ENCODE data around the gene SNU13.
A peak's percentile ranks its signal among the peaks of the same experiment; 100 is the strongest.
"Not testable (repeated sequence)": the region's sequence is repeated elsewhere in the genome, so short reads cannot be mapped to it uniquely, and the experiment has no call there.

SNU13 gene

DNA sequence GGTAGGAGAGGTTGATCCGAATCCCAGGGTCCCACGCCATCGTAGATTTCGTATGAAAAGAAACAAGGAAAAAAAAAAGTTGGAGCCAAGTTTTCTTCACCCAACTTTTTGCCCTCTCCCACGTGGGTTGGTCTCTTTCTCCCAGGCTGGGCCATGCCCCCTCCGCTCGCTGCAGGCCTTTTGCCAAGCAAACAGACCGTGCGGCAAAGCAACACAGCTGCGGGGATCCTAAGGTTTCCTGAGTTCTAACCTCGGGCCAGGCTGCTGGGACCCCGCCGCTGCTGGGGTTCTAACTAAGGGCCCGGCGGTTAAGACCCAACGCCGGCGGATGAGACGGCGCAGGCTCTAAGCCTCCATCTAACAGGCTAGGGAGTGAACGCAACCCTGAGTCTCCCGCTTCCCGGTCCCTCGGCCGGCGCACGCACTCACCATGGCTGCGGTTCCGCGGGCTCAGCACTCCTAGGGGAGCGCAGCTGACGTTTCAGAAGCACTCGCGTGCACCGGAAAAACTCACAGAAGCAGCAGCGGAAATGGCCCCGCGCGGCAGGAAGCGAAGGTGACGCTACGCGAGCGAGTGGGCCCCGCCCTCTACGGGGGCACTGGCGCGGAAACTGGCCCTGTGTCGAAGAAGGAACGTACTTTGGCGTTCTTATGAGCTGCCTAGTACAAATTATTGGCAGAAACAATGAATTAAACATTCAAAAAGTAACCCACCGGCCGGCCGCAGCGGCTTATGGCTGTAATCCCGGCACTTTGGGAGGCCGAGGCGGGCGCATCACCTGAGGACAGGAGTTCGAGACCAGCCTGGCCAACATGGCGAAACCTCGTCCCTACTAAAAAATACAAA is at the start of gene SNU13:
Gene SNU13, minus strand, starts transcription at position 503 of the 847 bp plus-strand sequence. Its CDS starts 71 bp downstream, at position 432.
- no peak for TF ChIP-seq CTCF (IDR thresholded peaks at IDR 0.05; ENCODE audit: low read depth, low read length, missing control alignments)

GRCh38 chr22:41733241-41733640 is 44.6 kb upstream of the SNU13 start:
- not testable (repeated sequence) for DNase-seq (ENCODE audit: extremely low read depth, low read depth); H3K4me3 ChIP-seq (replicated peaks; ENCODE audit: low read depth, low read length)

More for the DNA sequence above, at the start of gene SNU13:
- no peak for DNase-seq (ENCODE audit: extremely low read depth, low read depth)
- peak within 1 kb of the TSS; percentile 97 for H3K4me3 ChIP-seq (replicated peaks; ENCODE audit: low read depth, low read length)

DNA sequence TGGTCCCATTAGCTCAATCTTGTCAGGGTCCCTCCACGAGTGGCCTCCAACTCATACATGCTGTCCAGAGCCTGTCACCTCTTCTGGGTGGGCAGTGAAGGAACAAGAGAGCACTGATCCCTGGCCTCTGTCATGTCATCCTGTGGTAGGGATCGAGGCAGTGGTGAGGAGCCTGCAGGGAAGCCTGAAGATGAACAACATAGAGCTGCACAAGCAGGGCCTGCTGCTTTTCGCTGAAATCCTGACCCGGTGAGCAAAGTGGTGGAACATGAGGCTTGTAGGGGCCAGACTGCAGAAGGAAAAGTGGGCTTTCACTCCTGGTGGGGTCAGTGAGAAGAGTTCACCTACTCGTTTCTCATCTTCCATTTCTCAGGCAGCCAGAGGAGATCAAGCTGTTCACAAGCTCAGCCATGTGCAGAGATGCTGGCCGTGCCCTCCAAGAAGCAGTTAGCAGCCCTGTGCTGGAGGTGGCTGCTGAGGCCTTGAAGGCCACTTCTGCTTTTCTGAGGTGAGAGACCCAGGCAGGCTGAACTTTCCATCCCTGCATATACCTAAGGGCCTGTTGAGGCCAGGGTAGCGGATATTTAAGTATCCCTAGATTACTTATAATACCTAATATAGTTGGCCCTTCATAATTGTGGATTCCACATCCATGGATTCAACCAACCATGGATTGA is 43.6 kb upstream of the SNU13 start:
- no peak for DNase-seq (ENCODE audit: extremely low read depth, low read depth)

DNA sequence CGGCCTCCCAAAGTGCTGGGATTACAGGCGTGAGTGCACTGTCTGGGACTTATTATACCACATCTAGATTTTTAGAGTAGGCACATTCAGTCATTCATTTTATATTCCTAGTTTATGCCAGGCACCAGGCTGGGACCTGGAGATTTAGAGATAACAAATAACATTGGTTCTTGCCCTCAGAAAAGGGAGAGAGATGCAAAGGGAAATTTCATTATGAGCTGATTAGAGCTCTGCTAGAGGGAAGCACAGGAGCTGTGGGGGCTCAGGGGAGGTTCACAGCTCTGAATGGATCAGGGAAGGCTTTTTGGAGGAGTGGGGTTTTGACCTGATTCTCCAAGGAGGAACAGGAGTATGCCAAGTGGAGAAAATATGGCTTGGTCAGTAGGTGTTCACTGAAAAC is 42.9 kb upstream of the SNU13 start:
- H3K4me3 ChIP-seq (replicated peaks; ENCODE audit: low read depth, low read length): no peak overlapping the region
- no peak for DNase-seq (ENCODE audit: extremely low read depth, low read depth)
- no peak for TF ChIP-seq CTCF (IDR thresholded peaks at IDR 0.05; ENCODE audit: low read depth, low read length, missing control alignments)

More for the DNA sequence above, 43.6 kb upstream of the SNU13 start:
- no peak overlapping the region for H3K4me3 ChIP-seq (replicated peaks; ENCODE audit: low read depth, low read length)
- no peak for TF ChIP-seq CTCF (IDR thresholded peaks at IDR 0.05; ENCODE audit: low read depth, low read length, missing control alignments)

GRCh38 chr22:41725510-41726110 is 36.9 kb upstream of the SNU13 start:
- TF ChIP-seq CTCF (IDR thresholded peaks at IDR 0.05; ENCODE audit: low read depth, low read length, missing control alignments): no peak
- no peak overlapping the region for H3K4me3 ChIP-seq (replicated peaks; ENCODE audit: low read depth, low read length)
- no peak for DNase-seq (ENCODE audit: extremely low read depth, low read depth)

- no peak for DNase-seq (ENCODE audit: extremely low read depth, low read depth)
- no peak for TF ChIP-seq CTCF (IDR thresholded peaks at IDR 0.05; ENCODE audit: low read depth, low read length, missing control alignments)
- no peak overlapping the region for H3K4me3 ChIP-seq (replicated peaks; ENCODE audit: low read depth, low read length)
These were observed 33.8 kb upstream of the SNU13 start for GRCh38 chr22:41722496-41722895.

- no peak for DNase-seq (ENCODE audit: extremely low read depth, low read depth)
- no peak overlapping the region for H3K4me3 ChIP-seq (replicated peaks; ENCODE audit: low read depth, low read length)
- no peak for TF ChIP-seq CTCF (IDR thresholded peaks at IDR 0.05; ENCODE audit: low read depth, low read length, missing control alignments)
These were observed 24.3 kb upstream of the SNU13 start for GRCh38 chr22:41713004-41713403.

All from HFF-Myc (cell line).